Measurements from ENCODE around the gene RPF1. TPM values are rescaled to one million over a fixed set of nuclear protein-coding genes. Genes with fewer than 3 reads are reported as not detected.

Gene RPF1
- total and polyA plus RNA-seq, 2 of the 8 experiments (the other 6 are each of a cell fraction or from before 2014, with no cell fraction given), result 18.7 to 41.8 TPM

GRCh38 chr1:84509029-84509428 lies 30.0 kb downstream of the RPF1 start:
- H3K27ac ChIP-seq (ENCODE audit: low read depth, low read length), result no peak overlapping the region
- ChIA-PET CTCF (ENCODE audit: partially characterized antibody) (interaction anchor here (0.6 kb wide), 1 partner anchor 94 kb away, joined by 3 read pairs; no protein-coding TSS in a partner anchor), POLR2A (ENCODE audit: partially characterized antibody) (no interaction called here)
- 89% methylated on average over 4 of the region's 4 CpGs; no CpG with 5 or more reads in 1 of the 2 experiments for whole genome bisulfite sequencing, 2 experiments (ENCODE audit: extremely low coverage in 1 of 2, insufficient coverage in 1 of 2, insufficient read length in 1 of 2, insufficient replicate concordance in 2 of 2, low coverage in 1 of 2, low lambda C conversion rate in 2 of 2, missing lambda C conversion rate in 1 of 2)
- no peak overlapping the region for H3K9ac ChIP-seq (replicated peaks in 1 of 4; ENCODE audit: extremely low read depth in 1 of 4, low read depth in 3 of 4, low read length in 3 of 4)
- no peak overlapping the region for H4K5ac ChIP-seq (ENCODE audit: insufficient read length, low read depth, low read length)
- H3K18ac ChIP-seq (ENCODE audit: extremely low read depth, low read length), result no peak overlapping the region
- H3K23ac ChIP-seq (ENCODE audit: insufficient read length), result no peak overlapping the region
- H3K23me2 ChIP-seq (ENCODE audit: low read depth, low read length), result peaks cover 6% of the 10 kb centered on the region; the same call in 1 of the 2 replicates
- no peak overlapping the region for H3K14ac ChIP-seq (ENCODE audit: insufficient read length)
- peaks cover 0 to 6% (median 1%) of the 10 kb centered on the region in 4 experiments; a peak in 6 of 7 replicates for H3K4me1 ChIP-seq (replicated peaks in 1 of 4; ENCODE audit: control insufficient read depth in 3 of 4, insufficient read depth in 4 of 4, low read length in 3 of 4)
- no peak overlapping the region for H2AK5ac ChIP-seq (ENCODE audit: low read depth, low read length)
- H4K20me1 ChIP-seq (replicated peaks in 1 of 2; ENCODE audit: control insufficient read depth in 1 of 2, insufficient read depth in 2 of 2, low read length in 2 of 2), result peaks cover 8 to 9% of the 10 kb centered on the region in 2 experiments
- H3K27me3 ChIP-seq (replicated peaks in 1 of 4; ENCODE audit: control insufficient read depth in 3 of 4, extremely low read depth in 1 of 4, insufficient read depth in 3 of 4, low read length in 3 of 4), result no peaks in the 10 kb centered on the region
- no peaks in the 10 kb centered on the region for H3K79me1 ChIP-seq (ENCODE audit: low read depth, low read length)
- no peak overlapping the region for H4K91ac ChIP-seq (replicated peaks; ENCODE audit: insufficient read length, low read length)
- no peak overlapping the region for H2BK20ac ChIP-seq (ENCODE audit: low read length)
- peaks cover 3 to 16% of the 10 kb centered on the region in 2 experiments; a peak in 2 of 4 replicates for H3K79me2 ChIP-seq (ENCODE audit: control insufficient read depth in 1 of 2, insufficient read depth in 2 of 2, low read length in 2 of 2)
- no peak overlapping the region for H2AFZ ChIP-seq (ENCODE audit: low read length)
- H3K36me3 ChIP-seq (ENCODE audit: control insufficient read depth in 2 of 4, insufficient read depth in 4 of 4, low read length in 3 of 4), result no peaks in the 10 kb centered on the region
- H3K4ac ChIP-seq (replicated peaks; ENCODE audit: insufficient read length, low read depth, low read length), result no peak overlapping the region
- DNase-seq (ENCODE audit: low read depth in 1 of 2, low spot score in 2 of 2) (no peak), FAIRE-seq (no peak)
- H2BK15ac ChIP-seq (ENCODE audit: low read length), result no peak overlapping the region
- H3K9me3 ChIP-seq (ENCODE audit: insufficient read depth in 2 of 2, low read depth in 1 of 2, low read length in 1 of 2), result no peaks in the 10 kb centered on the region
- H3K4me3 ChIP-seq (ENCODE audit: extremely low read depth in 1 of 4, insufficient read depth in 2 of 4, low read depth in 3 of 4, low read length in 4 of 4), result no peak overlapping the region
- H2BK12ac ChIP-seq (ENCODE audit: low read depth, low read length), result no peak overlapping the region
- H3K56ac ChIP-seq (replicated peaks; ENCODE audit: insufficient read length, low read depth, low read length), result no peak overlapping the region
- no peak overlapping the region for H2BK5ac ChIP-seq (ENCODE audit: low read depth, low read length)
- H4K8ac ChIP-seq (ENCODE audit: extremely low read depth, insufficient read depth, low read length), result no peak overlapping the region
- no peak overlapping the region for H3K4me2 ChIP-seq (ENCODE audit: insufficient read depth in 1 of 2, low read depth in 2 of 2, low read length in 2 of 2)
- H2BK120ac ChIP-seq (replicated peaks; ENCODE audit: low read depth, low read length), result no peak overlapping the region
- no peak for TF ChIP-seq CREB1 (IDR thresholded peaks at IDR 0.05)
- TF ChIP-seq TAF7 (optimal IDR thresholded peaks at IDR 0.05; ENCODE audit: borderline replicate concordance, low read depth, low read length), result no peak
- no peak for TF ChIP-seq EGR1 (IDR thresholded peaks at IDR 0.05; ENCODE audit: borderline replicate concordance, low read depth, low read length)
- no peak for TF ChIP-seq KDM1A (IDR thresholded peaks at IDR 0.05; ENCODE audit: borderline replicate concordance, low read length)
- no peak for TF ChIP-seq CEBPB (IDR thresholded peaks at IDR 0.05; ENCODE audit: low read depth, low read length)
- TF ChIP-seq TAF1 (IDR thresholded peaks at IDR 0.05; ENCODE audit: low read depth, low read length), result no peak
- no peak for TF ChIP-seq SUZ12 (IDR thresholded peaks at IDR 0.05; ENCODE audit: low read length)
- no peak for TF ChIP-seq ZNF274 (IDR thresholded peaks at IDR 0.05; ENCODE audit: borderline replicate concordance, extremely low read depth, low read length)
